CD8-positive, alpha-beta memory T cell (primary cell): Measurements from ENCODE around the gene CPT2. TPM values are rescaled to one million over a fixed set of nuclear protein-coding genes. Genes with fewer than 3 reads are reported as not detected.

ENCODE experiments used
- CTCF ChIA-PET: fragments of 350-600 bp; sonication (Branson Sonifier 250); formaldehyde crosslinking; loops from one replicate; lab custom pipeline; 2021; ENCODE audit warnings: antibody characterized with exemption; lab: Charles Lee
- POLR2A ChIA-PET: fragments of 350-600 bp; sonication (Branson Sonifier 250); formaldehyde crosslinking; loops from one replicate; lab custom pipeline; 2021; ENCODE audit warnings: antibody characterized with exemption; lab: Charles Lee
- DNase-seq, 5 donors: peaks; one replicate each; pipeline versions ENCODE4 v3.0.0 to v3.0.0-alpha.2; 2020 to 2022; ENCODE audit warnings: mixed read lengths in 1 of 5
- H3K27ac ChIP-seq: one replicate; pipeline ENCODE4 v1.7.0; 2013; ENCODE audit warnings: low read depth, mild to moderate bottlenecking, low read length, moderate library complexity
- H3K27me3 ChIP-seq: 2 replicates; pipeline ENCODE4 v1.7.0; 2013; ENCODE audit warnings: low read length, mild to moderate bottlenecking; ENCODE audit not compliant: insufficient read depth, poor library complexity, severe bottlenecking
- H3K36me3 ChIP-seq: 2 replicates; pipeline ENCODE4 v1.7.0; 2013; ENCODE audit warnings: mild to moderate bottlenecking, low read length, moderate library complexity; ENCODE audit not compliant: insufficient read depth
- H3K4me1 ChIP-seq: 2 replicates; pipeline ENCODE4 v1.7.0; 2013; ENCODE audit warnings: mild to moderate bottlenecking, low read length, moderate library complexity; ENCODE audit not compliant: insufficient read depth
- H3K4me3 ChIP-seq: 2 replicates; pipeline ENCODE4 v1.7.0; 2013; ENCODE audit warnings: mild to moderate bottlenecking, low read length
- H3K9me3 ChIP-seq: 2 replicates; pipeline ENCODE4 v1.7.0; 2013; ENCODE audit warnings: mild to moderate bottlenecking, low read length
- H3K27ac Mint-ChIP-seq, 8 donors: one replicate each; pipeline ENCODE4 v1.8.0; 2020 to 2021; ENCODE audit warnings: mixed read lengths in 8 of 8, mild to moderate bottlenecking in 6 of 8, inconsistent platforms in 3 of 8, moderate library complexity in 3 of 8
- H3K27me3 Mint-ChIP-seq, 2 donors: one replicate each; pipeline ENCODE4 v1.8.0; 2020 to 2021; ENCODE audit warnings: mixed read lengths in 2 of 2, mild to moderate bottlenecking in 1 of 2, moderate library complexity in 1 of 2
- H3K36me3 Mint-ChIP-seq, 3 donors: one replicate each; pipeline ENCODE4 v1.8.0; 2020 to 2021; ENCODE audit warnings: mixed read lengths in 3 of 3, inconsistent platforms in 1 of 3, mild to moderate bottlenecking in 1 of 3
- H3K4me1 Mint-ChIP-seq, 3 donors: one replicate each; pipeline ENCODE4 v1.8.0; 2020 to 2021; ENCODE audit warnings: mixed read lengths in 3 of 3, inconsistent platforms in 1 of 3, mild to moderate bottlenecking in 1 of 3
- H3K4me3 Mint-ChIP-seq, 7 donors: one replicate each; pipeline ENCODE4 v1.8.0; 2020 to 2021; ENCODE audit warnings: mixed read lengths in 7 of 7, mild to moderate bottlenecking in 6 of 7, moderate library complexity in 4 of 7, inconsistent platforms in 2 of 7
- H3K9me3 Mint-ChIP-seq, 5 donors: one replicate each; pipeline ENCODE4 v1.8.0; 2020 to 2022; ENCODE audit warnings: mixed read lengths in 5 of 5, mild to moderate bottlenecking in 3 of 5, moderate library complexity in 2 of 5, inconsistent platforms in 1 of 5
- polyA plus RNA-seq: library from polyadenylated mRNA; unstranded; fragments of 300-500 nt; fragmentation: Illumina TruSeq; gene quantifications from one replicate; pipeline ENCODE4 v1.2.3, GENCODE V29; 2021
- total RNA-seq, 2 experiments: library from RNA; stranded (reverse); gene quantifications; one replicate each; pipeline ENCODE4 v1.2.3, GENCODE V29; 2021

The CPT2 gene
- total and polyA plus RNA-seq, 3 experiments from 2014 or later: 19.4 to 21.4 (median 20.5) TPM

DNA sequence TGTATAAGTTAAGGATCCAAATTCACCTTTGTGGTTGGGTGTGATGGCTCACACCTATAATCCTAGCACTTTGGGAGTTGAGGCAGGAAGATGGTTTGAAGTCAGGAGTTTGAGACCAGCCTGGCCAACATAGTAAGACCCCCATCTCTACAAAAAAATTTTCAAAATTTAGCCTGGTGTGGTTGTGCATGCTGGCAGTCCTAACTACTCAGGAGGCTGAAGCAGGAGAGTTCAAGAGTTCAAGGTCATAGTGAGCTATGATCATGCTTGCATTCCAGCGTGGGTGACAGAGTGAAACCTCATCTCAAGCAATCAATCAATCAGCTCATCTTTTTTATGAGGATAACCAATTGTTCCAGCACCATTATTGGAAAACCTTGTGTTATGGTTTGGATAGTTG, 37.7 kb upstream of the CPT2 start:
- POLR2A ChIA-PET: no interaction called here
- no peaks in the 10 kb centered on the region for H3K36me3 Mint-ChIP-seq
- H3K27ac ChIP-seq: no peak overlapping the region
- H3K36me3 ChIP-seq: no peaks in the 10 kb centered on the region
- no peaks in the 10 kb centered on the region for H3K4me1 ChIP-seq
- no peak overlapping the region for H3K4me3 ChIP-seq
- H3K9me3 Mint-ChIP-seq: no peaks in the 10 kb centered on the region
- H3K27me3 ChIP-seq: no peaks in the 10 kb centered on the region
- H3K27ac Mint-ChIP-seq: no peak overlapping the region
- DNase-seq: no peak
- H3K27me3 Mint-ChIP-seq: peaks cover 2 to 14% of the 10 kb centered on the region in 2 donors
- no peaks in the 10 kb centered on the region for H3K4me1 Mint-ChIP-seq
- no peak overlapping the region for H3K4me3 Mint-ChIP-seq
- no peaks in the 10 kb centered on the region for H3K9me3 ChIP-seq
- CTCF ChIA-PET: interaction anchor here (1.3 kb wide), 1 partner anchor 15 kb away, joined by 5 read pairs; no protein-coding TSS in a partner anchor

DNA sequence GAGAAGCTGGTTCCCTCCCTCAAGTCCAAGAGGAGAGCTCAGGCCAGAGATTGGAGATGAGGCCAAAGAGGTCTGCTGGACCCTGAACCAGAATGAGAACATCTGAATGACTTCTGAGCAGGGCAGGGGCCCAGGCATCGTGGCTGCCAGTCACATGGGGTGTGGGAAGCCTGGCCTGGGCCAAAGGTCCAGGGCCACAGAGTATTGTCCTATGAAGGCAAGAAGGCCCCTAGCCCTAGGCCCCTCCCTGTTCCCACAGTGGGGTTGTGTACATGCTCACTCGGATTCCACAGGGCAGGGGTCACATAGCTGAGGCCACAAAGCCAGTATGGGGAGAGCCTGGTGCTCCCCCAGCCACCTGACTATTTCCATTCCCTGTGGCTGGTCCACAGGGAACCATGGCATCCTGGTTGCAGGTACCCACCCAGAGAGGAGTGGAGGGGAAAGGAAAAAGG, 35.7 kb upstream of the CPT2 start:
- Mint-ChIP-seq H3K27me3 (peaks cover 3 to 21% of the 10 kb centered on the region in 2 donors), H3K27ac (no peak overlapping the region), H3K4me1 (no peaks in the 10 kb centered on the region), H3K36me3 (no peaks in the 10 kb centered on the region), H3K4me3 (no peak overlapping the region), H3K9me3 (no peaks in the 10 kb centered on the region)
- H3K9me3 ChIP-seq: no peaks in the 10 kb centered on the region
- no peak for DNase-seq
- ChIA-PET POLR2A (no interaction called here), CTCF (no interaction called here)
- H3K4me3 ChIP-seq: no peak overlapping the region
- H3K4me1 ChIP-seq: no peaks in the 10 kb centered on the region
- H3K27me3 ChIP-seq: no peaks in the 10 kb centered on the region
- H3K36me3 ChIP-seq: no peaks in the 10 kb centered on the region
- H3K27ac ChIP-seq: no peak overlapping the region

DNA sequence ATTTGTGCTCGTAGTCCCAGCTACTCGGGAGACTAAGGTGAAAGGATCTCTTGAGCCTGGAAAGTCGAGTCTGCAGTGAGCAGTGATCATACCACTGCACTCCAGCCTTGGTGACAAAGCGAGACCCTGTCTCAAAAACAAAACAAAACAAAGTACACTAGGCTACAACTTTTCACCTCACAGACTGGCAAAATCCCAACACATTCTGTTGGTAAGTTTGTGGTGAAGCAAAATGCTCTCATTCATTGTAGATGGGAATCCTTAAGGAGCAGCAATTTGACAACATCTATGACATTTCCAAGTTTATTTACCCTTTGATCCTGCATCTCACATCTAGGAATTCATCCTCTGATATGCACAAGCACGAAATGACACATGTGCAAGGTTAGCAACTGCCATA, 34.0 kb upstream of the CPT2 start:
- no peaks in the 10 kb centered on the region for H3K36me3 ChIP-seq
- POLR2A ChIA-PET: no interaction called here
- no peaks in the 10 kb centered on the region for H3K4me1 ChIP-seq
- CTCF ChIA-PET: no interaction called here
- H3K4me3 Mint-ChIP-seq: no peak overlapping the region
- H3K36me3 Mint-ChIP-seq: no peaks in the 10 kb centered on the region
- no peaks in the 10 kb centered on the region for H3K9me3 Mint-ChIP-seq
- H3K27me3 Mint-ChIP-seq: peaks cover 3 to 25% of the 10 kb centered on the region in 2 donors
- H3K27me3 ChIP-seq: no peaks in the 10 kb centered on the region
- H3K27ac Mint-ChIP-seq: no peak overlapping the region
- H3K4me3 ChIP-seq: no peak overlapping the region
- H3K9me3 ChIP-seq: no peaks in the 10 kb centered on the region
- H3K4me1 Mint-ChIP-seq: no peaks in the 10 kb centered on the region
- H3K27ac ChIP-seq: no peak overlapping the region
- no peak for DNase-seq

DNA sequence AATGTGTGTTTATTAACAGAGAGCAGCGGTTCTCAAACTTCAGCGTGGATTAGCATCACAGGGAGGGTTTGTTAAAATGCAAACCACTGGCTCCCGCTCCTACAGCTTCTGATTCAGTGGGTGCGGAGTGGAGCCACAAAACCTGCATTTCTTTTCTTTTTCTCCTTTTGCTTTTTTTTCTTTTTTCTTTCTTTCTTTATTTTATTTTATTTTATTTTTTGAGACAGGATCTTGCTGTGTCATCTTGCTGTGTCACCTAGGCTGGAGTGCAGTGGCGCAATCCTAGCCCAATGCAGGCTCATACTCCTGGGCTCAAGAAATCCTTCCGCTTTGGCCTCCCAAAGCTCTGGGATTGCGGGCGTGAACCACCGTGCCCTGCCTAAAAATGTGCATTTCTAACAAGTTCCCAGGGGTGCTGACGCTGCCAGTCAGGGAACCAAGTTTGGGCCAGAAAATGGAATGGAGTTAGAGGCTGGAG, 33.3 kb upstream of the CPT2 start:
- ChIA-PET POLR2A (no interaction called here), CTCF (interaction anchor here (0.7 kb wide), 1 partner anchor 9 kb away, joined by 4 read pairs; no protein-coding TSS in a partner anchor)
- no peaks in the 10 kb centered on the region for H3K4me1 ChIP-seq
- H3K27ac ChIP-seq: no peak overlapping the region
- Mint-ChIP-seq H3K36me3 (no peaks in the 10 kb centered on the region), H3K4me1 (no peaks in the 10 kb centered on the region), H3K9me3 (no peaks in the 10 kb centered on the region), H3K27ac (no peak overlapping the region), H3K27me3 (peaks cover 3 to 21% of the 10 kb centered on the region in 2 donors), H3K4me3 (no peak overlapping the region)
- DNase-seq: no peak
- H3K4me3 ChIP-seq: no peak overlapping the region
- no peaks in the 10 kb centered on the region for H3K9me3 ChIP-seq
- no peaks in the 10 kb centered on the region for H3K27me3 ChIP-seq
- no peaks in the 10 kb centered on the region for H3K36me3 ChIP-seq

DNA sequence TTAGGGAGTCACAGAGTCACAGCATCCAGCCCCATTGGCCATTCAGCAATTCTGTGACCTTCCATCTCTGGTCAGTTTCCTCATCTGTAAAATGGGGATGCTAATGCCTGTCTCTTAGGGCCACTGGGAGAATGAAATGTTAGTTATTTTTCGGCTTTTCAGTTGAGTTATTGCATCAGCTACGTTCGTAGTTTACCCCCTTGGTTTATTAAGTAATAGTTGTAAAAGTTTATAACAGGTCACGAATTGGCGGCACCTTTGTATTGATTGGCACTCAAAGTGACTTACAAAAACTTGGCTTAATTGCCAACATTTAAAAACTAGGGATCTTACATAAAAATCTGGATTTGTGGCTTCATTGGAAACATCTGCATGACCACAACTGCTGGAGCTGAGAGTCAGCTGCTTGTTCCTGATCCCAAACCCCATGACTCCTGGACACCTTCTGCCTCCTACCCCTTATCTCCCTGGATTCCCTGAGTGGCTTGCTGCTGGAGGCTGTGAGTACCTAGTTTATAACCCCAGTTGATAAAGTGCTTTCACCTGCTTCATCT, 31.1 kb upstream of the CPT2 start:
- H3K27me3 ChIP-seq: no peaks in the 10 kb centered on the region
- DNase-seq: no peak
- no peaks in the 10 kb centered on the region for H3K9me3 Mint-ChIP-seq
- ChIA-PET POLR2A (no interaction called here), CTCF (no interaction called here)
- no peaks in the 10 kb centered on the region for H3K36me3 ChIP-seq
- H3K4me1 ChIP-seq: no peaks in the 10 kb centered on the region
- H3K36me3 Mint-ChIP-seq: no peaks in the 10 kb centered on the region
- no peak overlapping the region for H3K4me3 Mint-ChIP-seq
- H3K4me3 ChIP-seq: no peak overlapping the region
- H3K27ac Mint-ChIP-seq: no peak overlapping the region
- H3K27me3 Mint-ChIP-seq: peaks cover 3 to 21% of the 10 kb centered on the region in 2 donors
- H3K9me3 ChIP-seq: no peaks in the 10 kb centered on the region
- H3K4me1 Mint-ChIP-seq: no peaks in the 10 kb centered on the region
- no peak overlapping the region for H3K27ac ChIP-seq

DNA sequence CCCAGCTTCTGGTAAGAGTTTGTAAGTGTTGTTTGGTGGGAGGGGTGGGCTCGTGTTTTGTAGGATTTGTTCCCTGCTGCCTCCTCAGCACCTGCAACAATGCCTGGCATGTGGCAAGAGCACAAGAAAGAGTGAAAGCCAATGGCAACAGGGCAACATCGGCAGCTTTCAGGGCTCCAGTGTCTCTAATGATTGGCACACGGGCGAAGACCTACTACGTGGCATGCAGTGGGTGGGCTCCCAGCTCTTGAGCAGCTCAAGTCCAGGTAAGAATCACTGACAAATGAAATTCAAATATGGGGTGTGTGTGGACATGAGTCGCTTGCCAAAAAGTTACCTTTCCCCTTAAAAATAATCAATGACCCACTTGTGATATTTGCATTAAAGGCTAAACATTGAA, 30.3 kb upstream of the CPT2 start:
- ChIA-PET CTCF (no interaction called here), POLR2A (no interaction called here)
- H3K27me3 Mint-ChIP-seq: peaks cover 3 to 21% of the 10 kb centered on the region in 2 donors
- no peaks in the 10 kb centered on the region for H3K4me1 Mint-ChIP-seq
- no peaks in the 10 kb centered on the region for H3K36me3 Mint-ChIP-seq
- H3K9me3 Mint-ChIP-seq: no peaks in the 10 kb centered on the region
- Histone ChIP-seq H3K36me3 (no peaks in the 10 kb centered on the region), H3K4me3 (no peak overlapping the region), H3K27ac (no peak overlapping the region), H3K4me1 (no peaks in the 10 kb centered on the region), H3K9me3 (no peaks in the 10 kb centered on the region), H3K27me3 (no peaks in the 10 kb centered on the region)
- no peak overlapping the region for H3K27ac Mint-ChIP-seq
- DNase-seq: no peak
- no peak overlapping the region for H3K4me3 Mint-ChIP-seq

DNA sequence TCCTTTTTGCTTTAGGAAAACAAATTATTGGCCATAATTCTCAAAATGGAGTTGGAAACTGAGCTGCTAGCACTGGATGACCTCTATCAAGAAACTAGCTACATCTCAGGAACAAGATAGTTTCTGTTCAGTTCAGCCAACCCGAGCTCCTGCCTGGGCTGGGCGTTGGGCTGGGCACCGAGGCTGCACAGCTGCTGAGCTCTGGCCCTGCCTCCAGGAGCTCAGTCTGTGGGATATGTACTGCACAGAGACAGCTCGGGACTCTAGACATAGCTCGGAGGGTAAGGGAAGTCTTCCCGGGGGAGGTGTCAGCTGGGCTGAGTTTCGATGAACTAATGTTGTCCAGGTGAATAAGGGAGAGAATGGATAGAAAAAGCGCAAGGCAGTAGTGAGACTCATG, 29.7 kb upstream of the CPT2 start:
- Histone ChIP-seq H3K4me1 (no peaks in the 10 kb centered on the region), H3K4me3 (no peak overlapping the region), H3K27ac (no peak overlapping the region), H3K36me3 (no peaks in the 10 kb centered on the region), H3K9me3 (no peaks in the 10 kb centered on the region), H3K27me3 (no peaks in the 10 kb centered on the region)
- ChIA-PET POLR2A (no interaction called here), CTCF (no interaction called here)
- no peak for DNase-seq
- Mint-ChIP-seq H3K4me3 (no peak overlapping the region), H3K36me3 (no peaks in the 10 kb centered on the region), H3K4me1 (no peaks in the 10 kb centered on the region), H3K27me3 (peaks cover 3 to 21% of the 10 kb centered on the region in 2 donors), H3K9me3 (no peaks in the 10 kb centered on the region), H3K27ac (no peak overlapping the region)

DNA sequence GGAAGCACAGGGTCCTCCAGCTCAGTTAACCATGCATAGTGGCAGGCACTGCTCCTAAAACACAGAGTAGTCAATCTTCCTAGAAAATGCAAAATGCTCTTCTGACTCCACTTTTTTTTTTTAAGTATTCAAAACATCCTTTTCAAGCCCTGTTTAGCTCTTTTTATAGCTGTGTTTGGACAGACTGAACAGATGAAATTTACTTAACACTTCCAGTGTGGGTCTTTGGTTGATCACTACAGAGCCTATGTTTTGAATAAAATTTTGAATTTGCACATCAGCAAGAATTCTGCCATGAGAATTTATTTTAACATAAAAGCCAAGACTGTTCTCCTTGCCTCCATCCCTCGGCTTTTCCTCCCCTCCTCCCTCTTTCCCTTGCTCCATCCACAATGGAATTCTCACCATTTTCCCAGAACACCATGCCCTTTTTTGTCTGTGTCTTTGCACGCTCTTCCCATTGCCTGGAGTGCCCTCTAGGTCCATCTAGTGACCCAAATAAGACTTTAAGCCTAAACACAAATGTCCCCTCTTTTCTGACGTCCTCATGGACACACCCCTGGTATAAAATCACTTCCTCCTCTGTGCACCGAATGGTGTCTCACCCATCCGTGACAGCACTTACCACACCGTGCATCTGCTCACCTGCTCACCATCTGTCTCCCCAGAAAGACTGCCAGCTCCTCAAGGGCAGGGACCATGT, 24.0 kb upstream of the CPT2 start:
- no peak for DNase-seq

More for the DNA sequence above, 24.0 kb upstream of the CPT2 start:
- Mint-ChIP-seq H3K27me3 (peaks cover 12 to 28% of the 10 kb centered on the region in 2 donors), H3K9me3 (no peaks in the 10 kb centered on the region), H3K27ac (peak overlapping the region in 5 of 8 donors; percentile 6 to 89 (median 61)), H3K4me3 (peak overlapping the region in 2 of 7 donors; percentile 1 to 26), H3K4me1 (peaks cover 5 to 6% (median 5%) of the 10 kb centered on the region in 3 donors), H3K36me3 (no peaks in the 10 kb centered on the region)
- H3K27ac ChIP-seq: no peak overlapping the region
- H3K4me3 ChIP-seq: no peak overlapping the region
- ChIA-PET POLR2A (no interaction called here), CTCF (no interaction called here)
- H3K9me3 ChIP-seq: no peaks in the 10 kb centered on the region
- no peaks in the 10 kb centered on the region for H3K4me1 ChIP-seq
- no peaks in the 10 kb centered on the region for H3K36me3 ChIP-seq
- H3K27me3 ChIP-seq: peaks cover 9% of the 10 kb centered on the region
